Activated naive CD8-positive, alpha-beta T cell (primary cell): ENCODE results near the gene WEE1.
A peak's percentile ranks its signal among the peaks of the same experiment; 100 is the strongest.

Experiments used
- H3K27ac Mint-ChIP-seq: one replicate; pipeline ENCODE4 v1.8.0; 2021; ENCODE audit warnings: mixed read lengths
- H3K27me3 Mint-ChIP-seq: one replicate; pipeline ENCODE4 v1.8.0; 2021; ENCODE audit warnings: mixed read lengths
- H3K36me3 Mint-ChIP-seq: one replicate; pipeline ENCODE4 v1.8.0; 2021; ENCODE audit warnings: mixed read lengths
- H3K4me1 Mint-ChIP-seq: one replicate; pipeline ENCODE4 v1.8.0; 2021; ENCODE audit warnings: low read depth, mixed read lengths
- H3K4me3 Mint-ChIP-seq: one replicate; pipeline ENCODE4 v1.8.0; 2021; ENCODE audit warnings: mild to moderate bottlenecking, mixed read lengths
- H3K9me3 Mint-ChIP-seq: one replicate; pipeline ENCODE4 v1.8.0; 2021; ENCODE audit warnings: low read depth, mixed read lengths

Gene WEE1

DNA sequence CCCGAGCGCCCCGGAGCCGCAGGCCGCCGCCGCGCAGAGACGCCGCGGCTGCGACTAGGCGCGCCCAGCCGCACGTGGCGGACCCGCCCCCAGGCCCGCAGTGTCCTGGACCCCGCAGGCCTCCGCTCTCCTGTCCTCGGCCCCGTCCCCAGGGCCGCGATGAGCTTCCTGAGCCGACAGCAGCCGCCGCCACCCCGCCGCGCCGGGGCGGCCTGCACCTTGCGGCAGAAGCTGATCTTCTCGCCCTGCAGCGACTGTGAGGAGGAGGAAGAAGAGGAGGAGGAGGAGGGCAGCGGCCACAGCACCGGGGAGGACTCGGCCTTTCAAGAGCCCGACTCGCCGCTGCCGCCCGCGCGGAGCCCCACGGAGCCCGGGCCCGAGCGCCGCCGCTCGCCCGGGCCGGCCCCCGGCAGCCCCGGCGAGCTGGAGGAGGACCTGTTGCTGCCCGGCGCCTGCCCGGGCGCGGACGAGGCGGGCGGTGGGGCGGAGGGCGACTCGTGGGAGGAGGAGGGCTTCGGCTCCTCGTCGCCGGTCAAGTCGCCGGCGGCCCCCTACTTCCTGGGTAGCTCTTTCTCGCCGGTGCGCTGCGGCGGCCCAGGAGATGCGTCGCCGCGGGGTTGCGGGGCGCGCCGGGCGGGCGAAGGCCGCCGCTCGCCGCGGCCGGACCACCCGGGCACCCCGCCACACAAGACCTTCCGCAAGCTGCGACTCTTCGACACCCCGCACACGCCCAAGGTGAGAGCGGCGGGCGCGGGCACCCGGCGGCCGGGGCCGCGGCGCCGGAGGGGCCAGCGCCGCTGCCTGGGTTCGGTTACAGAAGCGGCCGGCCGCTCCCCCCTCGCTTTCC, 528 bp downstream of the WEE1 start:
- Mint-ChIP-seq H3K9me3 (no peaks in the 10 kb centered on the region), H3K27ac (no peak overlapping the region), H3K36me3 (peaks cover 14% of the 10 kb centered on the region), H3K4me1 (peaks cover 21% of the 10 kb centered on the region), H3K27me3 (peaks cover 8% of the 10 kb centered on the region), H3K4me3 (peak overlapping the region; percentile 92)

DNA sequence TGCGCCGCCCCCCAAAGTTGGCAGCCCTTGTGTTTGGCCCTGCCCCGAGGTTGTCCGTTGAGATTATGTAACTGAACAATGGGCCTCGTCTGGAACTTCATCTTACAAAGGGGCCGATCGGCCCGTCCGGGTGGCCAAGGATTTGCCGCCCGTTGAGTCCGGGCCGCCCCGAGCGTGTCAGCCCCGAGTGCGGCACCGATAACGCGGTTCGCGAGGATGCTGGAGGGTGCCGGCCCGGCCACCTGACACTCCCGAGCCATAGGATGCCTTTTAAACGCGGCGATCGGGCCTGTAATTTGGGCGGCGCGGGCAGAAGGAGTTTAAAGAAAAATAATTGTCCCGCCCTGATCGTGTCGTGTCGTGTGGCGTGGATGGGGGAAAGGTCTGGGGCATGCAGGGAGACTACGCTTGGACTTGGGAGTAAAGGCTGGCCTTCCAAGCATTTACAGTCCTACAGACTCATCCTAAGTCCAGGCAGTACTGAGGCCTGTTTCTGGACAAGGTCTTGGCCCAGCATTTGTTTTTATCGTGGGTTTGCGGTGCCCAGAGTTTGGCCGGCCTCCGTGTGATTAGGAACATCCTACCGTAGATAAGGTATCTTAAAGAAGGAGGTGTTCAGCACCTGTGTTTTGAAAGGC, 1.3 kb downstream of the WEE1 start:
- Mint-ChIP-seq H3K36me3 (peaks cover 17% of the 10 kb centered on the region), H3K9me3 (no peaks in the 10 kb centered on the region), H3K4me1 (peaks cover 21% of the 10 kb centered on the region), H3K27ac (peak overlapping the region; percentile 54), H3K4me3 (peak overlapping the region; percentile 92), H3K27me3 (peaks cover 9% of the 10 kb centered on the region)

DNA sequence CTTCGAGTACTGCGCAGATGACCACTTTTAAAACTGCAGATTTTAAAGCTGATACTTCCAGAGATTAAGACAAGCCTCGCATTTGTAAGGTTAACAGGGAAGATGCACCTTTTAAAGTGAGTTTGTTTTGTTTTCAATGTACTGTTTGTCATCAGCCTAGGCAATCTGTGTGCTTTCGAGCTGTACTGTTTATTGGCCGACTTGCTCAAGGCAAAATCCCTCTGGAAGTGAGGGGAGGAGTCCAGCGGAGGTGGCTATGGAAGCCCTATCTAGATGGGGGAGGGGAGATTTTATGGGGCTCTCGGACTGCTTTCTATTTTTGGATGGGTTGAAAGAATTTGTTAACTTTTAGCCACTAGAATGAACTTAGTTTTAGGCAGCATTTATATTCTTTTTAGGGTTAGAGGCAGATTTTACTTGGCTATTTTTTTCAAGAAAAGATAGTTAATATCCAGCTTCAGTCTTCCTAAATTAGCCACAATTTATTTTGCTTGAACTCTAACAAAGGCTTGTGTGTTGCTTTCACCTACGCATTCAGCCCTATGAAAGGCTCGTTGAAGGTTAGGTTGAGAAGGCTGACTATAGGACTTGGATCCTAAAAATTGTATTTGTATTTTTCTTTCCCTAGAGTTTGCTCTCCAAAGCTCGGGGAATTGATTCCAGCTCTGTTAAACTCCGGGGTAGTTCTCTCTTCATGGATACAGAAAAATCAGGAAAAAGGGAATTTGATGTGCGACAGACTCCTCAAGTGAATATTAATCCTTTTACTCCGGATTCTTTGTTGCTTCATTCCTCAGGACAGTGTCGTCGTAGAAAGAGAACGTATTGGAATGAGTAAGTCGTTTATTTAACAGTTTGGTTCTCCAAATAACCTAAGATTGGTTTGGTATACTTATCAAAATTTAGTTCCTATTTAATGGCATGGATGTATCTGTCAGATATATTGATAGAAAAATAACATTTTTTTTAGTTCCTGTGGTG, 2.1 kb downstream of the WEE1 start:
- Mint-ChIP-seq H3K4me1 (peaks cover 21% of the 10 kb centered on the region), H3K36me3 (peaks cover 17% of the 10 kb centered on the region), H3K27ac (no peak overlapping the region), H3K4me3 (peak overlapping the region; percentile 92), H3K9me3 (no peaks in the 10 kb centered on the region), H3K27me3 (peaks cover 9% of the 10 kb centered on the region)

DNA sequence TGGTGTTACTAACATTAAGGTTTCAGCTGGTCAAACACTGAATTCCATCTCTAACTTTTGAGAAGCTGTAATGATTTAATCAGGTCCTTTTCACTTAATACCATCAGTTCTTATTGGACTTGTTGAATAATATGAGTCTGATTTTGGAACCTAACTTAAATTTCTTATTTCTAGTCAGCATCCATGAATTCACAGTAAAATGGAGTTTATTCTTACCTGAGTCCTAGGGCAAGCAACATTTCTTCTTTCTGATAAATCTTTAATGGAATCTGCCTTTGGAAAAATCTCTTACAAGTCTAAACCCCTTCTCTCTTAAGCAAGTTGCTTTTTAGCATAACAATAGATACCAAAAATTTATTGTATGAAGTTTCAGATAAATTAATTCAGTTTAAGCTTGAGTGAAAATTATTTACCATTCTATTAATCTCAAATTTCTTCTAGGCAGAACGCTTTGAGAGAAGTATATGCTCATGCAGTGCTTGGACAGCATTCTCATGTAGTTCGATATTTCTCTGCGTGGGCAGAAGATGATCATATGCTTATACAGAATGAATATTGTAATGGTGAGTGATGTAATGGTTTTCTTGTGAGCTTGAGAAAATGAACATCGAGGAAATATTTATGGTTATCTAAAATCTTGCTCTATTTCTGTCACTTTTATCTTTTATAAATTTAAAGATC, 3.4 kb downstream of the WEE1 start:
- Mint-ChIP-seq H3K36me3 (peaks cover 21% of the 10 kb centered on the region), H3K4me1 (peaks cover 18% of the 10 kb centered on the region), H3K9me3 (no peaks in the 10 kb centered on the region), H3K27me3 (peaks cover 5% of the 10 kb centered on the region), H3K27ac (no peak overlapping the region), H3K4me3 (peak overlapping the region; percentile 92)

DNA sequence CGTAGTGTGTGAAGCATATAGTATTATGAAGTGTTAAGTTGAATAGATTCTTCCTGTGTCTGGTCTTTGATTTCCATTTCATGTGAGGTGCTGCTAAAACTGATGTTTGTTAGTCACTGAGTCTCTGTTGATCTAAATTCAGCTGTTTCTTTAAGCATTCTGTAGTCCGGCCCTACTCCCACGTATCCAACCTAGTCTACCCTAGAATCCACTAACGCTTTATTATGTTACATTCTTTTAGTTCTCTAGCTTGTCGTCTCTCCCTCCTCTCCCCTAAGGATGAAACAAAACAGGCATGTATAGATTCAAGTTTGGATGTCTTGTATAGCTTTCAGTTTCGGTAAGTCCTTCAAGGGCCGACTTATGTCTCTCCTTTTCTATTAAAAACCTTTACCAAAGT, 4.1 kb downstream of the WEE1 start:
- H3K4me1 Mint-ChIP-seq, result peaks cover 16% of the 10 kb centered on the region
- H3K4me3 Mint-ChIP-seq, result peak overlapping the region; percentile 43
- no peak overlapping the region for H3K27ac Mint-ChIP-seq
- H3K27me3 Mint-ChIP-seq, result peaks cover 5% of the 10 kb centered on the region
- H3K36me3 Mint-ChIP-seq, result peaks cover 24% of the 10 kb centered on the region
- H3K9me3 Mint-ChIP-seq, result no peaks in the 10 kb centered on the region

DNA sequence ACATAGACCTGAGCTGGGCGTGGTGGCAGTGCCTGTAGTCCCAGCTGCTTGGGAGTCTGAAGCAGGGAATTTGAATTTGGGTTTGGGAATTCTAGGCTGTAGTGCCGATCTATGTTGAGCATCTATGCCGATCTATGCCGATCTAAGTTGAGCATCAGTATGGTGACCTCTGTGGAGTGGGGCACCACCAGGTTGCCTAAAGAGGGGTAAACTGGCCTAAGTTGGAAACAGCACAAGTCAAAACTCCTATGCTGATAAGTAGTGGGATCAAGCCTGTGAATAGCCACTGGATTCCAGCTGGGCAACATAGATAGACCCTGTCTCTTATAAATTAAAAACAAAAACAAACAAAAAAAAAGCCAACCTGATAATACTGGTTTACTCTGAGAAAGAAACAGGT, 7.4 kb downstream of the WEE1 start:
- Mint-ChIP-seq H3K36me3 (peaks cover 27% of the 10 kb centered on the region), H3K27ac (no peak overlapping the region), H3K9me3 (no peaks in the 10 kb centered on the region), H3K4me3 (no peak overlapping the region), H3K27me3 (peaks cover 3% of the 10 kb centered on the region), H3K4me1 (peaks cover 4% of the 10 kb centered on the region)

DNA sequence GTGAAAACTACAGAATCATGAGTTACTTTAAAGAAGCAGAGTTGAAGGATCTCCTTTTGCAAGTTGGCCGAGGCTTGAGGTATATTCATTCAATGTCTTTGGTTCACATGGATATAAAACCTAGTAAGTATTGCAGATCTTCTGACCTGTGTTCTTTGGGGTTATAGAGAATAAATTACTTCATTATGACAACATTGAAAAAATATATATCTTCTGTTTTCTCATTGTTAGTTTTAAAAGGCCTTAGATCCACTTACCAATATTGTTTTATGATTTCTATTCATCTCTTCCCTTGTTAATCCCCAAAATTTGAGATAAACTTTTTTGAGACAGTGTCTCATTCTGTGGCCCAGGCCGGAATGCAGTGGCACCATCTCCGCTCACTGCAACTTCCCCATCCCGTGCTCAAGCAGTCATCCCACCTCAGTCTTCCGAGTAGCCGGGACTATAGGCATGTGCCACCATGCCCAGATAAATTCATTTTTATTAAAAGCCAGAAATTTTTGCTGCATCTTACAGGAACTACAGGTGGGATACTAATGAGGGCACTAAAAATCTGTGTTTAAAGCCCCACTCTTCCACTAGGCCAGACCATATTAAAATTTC, 8.2 kb downstream of the WEE1 start:
- H3K36me3 Mint-ChIP-seq, result peaks cover 28% of the 10 kb centered on the region
- H3K4me3 Mint-ChIP-seq, result no peak overlapping the region
- no peak overlapping the region for H3K27ac Mint-ChIP-seq
- H3K4me1 Mint-ChIP-seq, result peaks cover 2% of the 10 kb centered on the region
- peaks cover 1% of the 10 kb centered on the region for H3K27me3 Mint-ChIP-seq
- no peaks in the 10 kb centered on the region for H3K9me3 Mint-ChIP-seq

DNA sequence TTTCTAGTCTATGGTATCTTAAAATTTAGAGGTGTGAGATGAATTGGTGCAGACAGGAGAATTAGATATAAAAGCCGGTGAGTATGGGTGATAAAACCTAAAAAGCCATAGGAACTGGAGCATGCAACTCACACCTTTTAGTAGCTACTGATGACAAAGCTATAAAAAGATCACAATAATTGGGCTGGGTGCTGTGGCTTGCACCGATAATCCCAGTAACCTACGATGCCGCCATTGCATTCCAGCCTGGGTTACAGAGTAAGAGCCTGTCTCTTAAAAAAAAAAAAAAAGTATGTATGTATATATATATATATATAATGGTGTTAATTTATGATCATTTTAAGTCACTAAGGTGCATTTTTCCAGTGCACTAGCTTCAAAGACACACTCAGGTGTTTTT, 17.2 kb downstream of the WEE1 start:
- peaks cover 11% of the 10 kb centered on the region for H3K36me3 Mint-ChIP-seq
- no peak overlapping the region for H3K27ac Mint-ChIP-seq
- no peak overlapping the region for H3K4me3 Mint-ChIP-seq
- H3K27me3 Mint-ChIP-seq, result no peaks in the 10 kb centered on the region
- no peaks in the 10 kb centered on the region for H3K4me1 Mint-ChIP-seq
- no peaks in the 10 kb centered on the region for H3K9me3 Mint-ChIP-seq

DNA sequence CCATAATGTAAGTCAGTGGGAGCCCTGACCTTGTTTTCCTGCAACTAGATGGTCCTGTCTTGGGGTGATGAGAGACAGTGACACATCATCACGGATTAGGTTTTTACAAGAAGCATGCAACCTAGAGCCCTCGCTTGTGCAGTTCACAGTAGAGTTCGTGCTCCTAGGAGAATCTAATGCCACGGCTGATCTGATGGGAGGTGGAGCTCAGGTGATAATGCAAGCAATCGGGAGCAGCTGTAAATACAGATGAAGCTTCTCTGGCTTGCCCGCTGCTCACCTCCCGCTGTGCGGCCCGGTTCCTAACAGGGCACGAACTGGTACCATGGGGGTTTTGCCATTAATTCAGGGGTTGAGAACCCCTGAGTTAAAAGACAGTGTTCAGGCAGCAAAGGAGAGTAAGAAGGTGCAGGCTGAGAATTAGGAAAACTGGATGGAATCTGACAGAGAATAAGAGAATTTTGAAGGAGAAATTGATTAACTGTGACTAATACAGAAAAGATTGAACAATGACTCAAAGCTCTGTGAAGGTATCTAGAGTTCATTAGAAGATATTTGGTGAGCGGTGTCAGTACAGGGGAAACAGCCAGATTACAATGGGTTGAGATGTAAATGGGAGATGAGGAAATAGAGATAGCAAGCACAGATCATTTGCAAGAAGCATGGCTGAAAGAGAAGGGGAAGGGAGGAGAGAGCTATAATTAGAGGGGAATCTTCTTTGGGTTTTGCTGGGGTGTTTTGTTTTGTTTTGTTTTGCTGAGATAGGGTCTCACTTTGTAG, 21.0 kb downstream of the WEE1 start:
- Mint-ChIP-seq H3K27ac (no peak overlapping the region), H3K4me1 (no peaks in the 10 kb centered on the region), H3K9me3 (no peaks in the 10 kb centered on the region), H3K4me3 (no peak overlapping the region), H3K27me3 (no peaks in the 10 kb centered on the region), H3K36me3 (no peaks in the 10 kb centered on the region)

DNA sequence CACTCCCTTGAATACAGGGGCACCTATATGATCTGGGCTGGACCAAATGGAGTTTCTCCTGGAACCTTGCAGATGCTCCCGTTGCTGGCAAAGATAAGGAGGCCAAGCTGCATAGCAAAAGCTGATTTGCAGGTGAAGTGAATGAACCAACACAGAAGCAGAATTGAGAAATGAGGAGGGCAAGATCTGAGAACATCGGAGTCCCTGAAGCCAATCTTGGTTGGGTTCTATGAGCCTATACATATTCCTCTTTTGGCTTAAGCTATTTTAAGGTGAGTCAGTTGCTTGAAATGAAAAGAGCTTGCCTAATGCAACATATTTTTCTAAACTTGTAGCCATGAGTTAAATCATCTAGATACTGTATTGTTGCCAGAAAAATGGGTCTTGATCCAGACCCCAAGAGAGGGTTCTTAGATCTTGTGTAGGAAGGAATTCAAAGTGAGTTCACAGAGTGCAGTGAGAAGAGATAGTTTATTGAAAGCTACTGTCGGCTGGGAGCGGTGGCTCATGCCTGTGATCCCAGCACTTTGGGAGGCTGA, 23.5 kb downstream of the WEE1 start:
- Mint-ChIP-seq H3K27me3 (no peaks in the 10 kb centered on the region), H3K36me3 (peaks cover 4% of the 10 kb centered on the region), H3K27ac (no peak overlapping the region), H3K4me3 (no peak overlapping the region), H3K9me3 (no peaks in the 10 kb centered on the region), H3K4me1 (peaks cover 16% of the 10 kb centered on the region)

DNA sequence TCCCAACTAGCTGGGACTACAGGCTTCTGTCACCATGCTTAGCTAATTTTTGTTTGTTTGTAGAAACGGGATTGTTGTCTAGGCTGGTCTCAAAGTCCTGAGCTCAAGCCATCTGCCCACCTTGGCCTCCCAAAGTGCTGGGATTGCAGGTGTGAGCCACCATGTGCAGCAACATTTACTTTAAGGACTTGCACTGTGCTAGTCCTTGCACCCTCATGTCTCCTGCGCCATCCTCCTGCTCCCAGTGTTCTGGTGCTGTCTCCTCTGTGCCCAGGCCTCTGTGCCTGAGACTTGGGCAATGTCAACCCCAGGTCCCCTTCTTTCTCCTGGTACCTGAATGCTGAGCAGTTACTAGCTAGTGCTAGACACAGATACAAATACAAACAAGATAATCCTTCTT, 26.7 kb downstream of the WEE1 start:
- peaks cover 4% of the 10 kb centered on the region for H3K36me3 Mint-ChIP-seq
- no peaks in the 10 kb centered on the region for H3K9me3 Mint-ChIP-seq
- peaks cover 21% of the 10 kb centered on the region for H3K4me1 Mint-ChIP-seq
- peak overlapping the region; percentile 60 for H3K4me3 Mint-ChIP-seq
- no peaks in the 10 kb centered on the region for H3K27me3 Mint-ChIP-seq
- no peak overlapping the region for H3K27ac Mint-ChIP-seq

DNA sequence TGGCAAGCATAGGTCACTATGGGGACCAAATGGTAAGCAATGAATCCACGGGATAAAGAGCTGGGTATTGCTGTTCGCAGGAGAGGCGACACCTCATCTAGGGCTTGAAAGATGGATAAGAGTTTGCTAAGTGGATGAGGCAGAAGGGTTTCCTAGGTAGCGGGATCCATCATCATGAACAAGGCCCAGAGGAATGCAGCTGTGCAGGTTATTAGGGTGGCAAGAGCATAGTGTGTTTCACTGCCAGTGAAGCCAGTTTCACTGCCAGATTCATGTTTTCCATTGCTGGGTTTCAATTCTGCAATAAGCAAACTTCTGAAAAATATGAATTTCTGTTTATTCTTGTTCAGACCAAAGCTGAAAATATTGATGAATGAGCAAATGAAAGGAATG, 27.2 kb downstream of the WEE1 start:
- H3K4me3 Mint-ChIP-seq, result peak overlapping the region; percentile 60
- peaks cover 4% of the 10 kb centered on the region for H3K36me3 Mint-ChIP-seq
- peak overlapping the region; percentile 88 for H3K27ac Mint-ChIP-seq
- H3K4me1 Mint-ChIP-seq, result peaks cover 21% of the 10 kb centered on the region
- H3K9me3 Mint-ChIP-seq, result no peaks in the 10 kb centered on the region
- no peaks in the 10 kb centered on the region for H3K27me3 Mint-ChIP-seq

DNA sequence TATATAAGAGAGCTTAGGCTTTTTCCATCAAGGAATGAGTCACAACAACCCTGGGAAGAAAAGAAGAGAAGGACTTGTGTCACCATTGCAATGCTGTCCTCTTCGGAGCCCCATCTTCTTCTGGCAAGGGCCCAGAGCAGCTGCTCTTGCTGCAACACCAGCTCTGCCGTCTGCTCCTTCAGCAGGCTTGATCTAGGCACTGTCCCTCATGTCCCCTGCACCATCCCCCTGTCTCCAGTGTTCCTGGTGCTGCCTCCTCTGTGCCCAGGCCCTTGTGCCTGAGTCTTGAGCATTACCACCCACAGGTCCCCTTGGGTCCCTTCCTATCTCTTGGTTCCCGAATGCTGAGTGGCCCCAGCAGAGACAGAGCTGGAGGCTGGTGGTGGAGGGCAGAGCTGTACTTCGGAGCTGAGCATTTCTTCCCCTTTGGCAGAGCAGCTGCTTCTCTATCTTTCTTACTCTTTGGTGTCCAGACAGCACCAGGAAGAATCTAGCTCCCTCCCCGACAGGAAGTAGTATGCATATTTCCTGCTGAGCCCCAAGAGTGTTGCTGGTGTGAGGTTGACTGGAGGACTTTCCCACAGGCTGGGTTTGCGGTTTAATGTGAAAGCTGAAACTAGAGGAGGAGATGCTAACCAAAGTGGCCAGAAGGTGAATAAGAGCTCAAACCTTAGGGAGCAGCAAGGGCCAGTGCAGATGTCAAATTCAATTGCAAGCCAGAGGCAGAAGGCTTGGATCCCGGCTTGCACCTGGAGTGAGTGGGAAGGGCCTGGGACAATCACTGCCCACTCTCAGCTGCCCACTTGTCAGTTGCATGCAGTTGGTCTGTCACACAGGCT, 27.8 kb downstream of the WEE1 start:
- no peaks in the 10 kb centered on the region for H3K9me3 Mint-ChIP-seq
- H3K27me3 Mint-ChIP-seq, result no peaks in the 10 kb centered on the region
- peaks cover 21% of the 10 kb centered on the region for H3K4me1 Mint-ChIP-seq
- H3K27ac Mint-ChIP-seq, result peak overlapping the region; percentile 88
- peaks cover 4% of the 10 kb centered on the region for H3K36me3 Mint-ChIP-seq
- H3K4me3 Mint-ChIP-seq, result peak overlapping the region; percentile 60
